Spleen (tissue), 11 donors: Measurements from ENCODE around the gene GRAMD2A. TPM values are rescaled to one million over a fixed set of nuclear protein-coding genes. Genes with fewer than 3 reads are reported as not detected.

ENCODE experiments used
- DNase-seq: peaks from one replicate; pipeline ENCODE4 v3.0.0-alpha.2; 2020
- H3K27ac ChIP-seq, 8 donors: fragments of 200-600 bp; sonication (generic) in 7 of 8; 1 replicate in 4 of 8; 2 replicates in 4 of 8; pipeline versions ENCODE4 v1.5.0 to v1.8.0; 2016 to 2021; ENCODE audit warnings: inconsistent platforms in 4 of 8, mild to moderate bottlenecking in 4 of 8, moderate library complexity in 1 of 8
- H3K27me3 ChIP-seq, 7 donors: fragments of 200-600 bp; sonication (generic) in 6 of 7; replicated peaks in 1 of 7; 1 replicate in 4 of 7; 2 replicates in 3 of 7; pipeline versions ENCODE4 v1.5.0 to v1.8.0; 2016 to 2021; ENCODE audit warnings: inconsistent platforms in 3 of 7, mild to moderate bottlenecking in 1 of 7
- H3K36me3 ChIP-seq, 6 donors: fragments of 200-600 bp; sonication (generic) in 5 of 6; 1 replicate in 4 of 6; 2 replicates in 2 of 6; pipeline versions ENCODE4 v1.5.0 to v1.8.0; 2016 to 2021; ENCODE audit warnings: inconsistent platforms in 2 of 6
- H3K4me1 ChIP-seq, 6 donors: fragments of 200-600 bp; sonication (generic) in 5 of 6; 1 replicate in 3 of 6; 2 replicates in 3 of 6; pipeline versions ENCODE4 v1.5.0 to v1.8.0; 2016 to 2021; ENCODE audit warnings: inconsistent platforms in 3 of 6
- H3K4me3 ChIP-seq, 8 donors: fragments of 200-600 bp; sonication (generic) in 7 of 8; 1 replicate in 4 of 8; 2 replicates in 4 of 8; pipeline versions ENCODE4 v1.5.0 to v1.8.0; 2016 to 2021; ENCODE audit warnings: inconsistent platforms in 4 of 8, mild to moderate bottlenecking in 4 of 8, moderate library complexity in 2 of 8
- H3K9me3 ChIP-seq, 8 donors: fragments of 200-600 bp; sonication (generic) in 7 of 8; 1 replicate in 4 of 8; 2 replicates in 4 of 8; pipeline versions ENCODE4 v1.5.0 to v1.8.0; 2016 to 2021; ENCODE audit warnings: inconsistent platforms in 4 of 8
- CTCF ChIP-seq, 11 experiments: fragments of 200-600 bp in 7 of 11; fragments of 450-650 bp in 4 of 11; sonication (generic) in 4 of 11; IDR thresholded peaks in 8 of 11; conservative IDR thresholded peaks in 3 of 11; 1 replicate in 7 of 11; 2 replicates in 4 of 11; pipeline versions ENCODE4 v1.4.0 to v1.8.0; 2016 to 2021; ENCODE audit warnings: antibody characterized with exemption in 11 of 11, inconsistent platforms in 4 of 11, mild to moderate bottlenecking in 1 of 11
- POLR2A ChIP-seq, 3 donors: fragments of 450-650 bp; IDR thresholded peaks; one replicate each; pipeline ENCODE4 v1.5.1; 2017; ENCODE audit warnings: antibody characterized with exemption in 3 of 3, mild to moderate bottlenecking in 1 of 3
- POLR2AphosphoS5 ChIP-seq, 3 donors: sonication (generic); formaldehyde crosslinking; IDR thresholded peaks; one replicate each; pipeline ENCODE4 v1.5.1; 2017; ENCODE audit warnings: antibody characterized with exemption in 3 of 3
- WGBS, 5 donors: extraction: QIAGEN DNeasy Blood & Tissue Kit in 3 of 5; methylation state at CpG; one replicate each; pipeline versions ENCODE4 v1.1.5 to v1.1.7; 2013 to 2018; 5-methylcytosine and 5-hydroxymethylcytosine counted together
- intact Hi-C: fragments of 100-400 bp; cut with DNase I; formaldehyde crosslinking; loops from one replicate; pipeline ENCODE4 v1.15.0; 2023; ENCODE audit warnings: low total_unique reads
- polyA plus RNA-seq, 3 donors: library from polyadenylated mRNA; stranded (reverse); fragments of 200-250 nt; gene quantifications; one replicate each; pipeline ENCODE4 v1.2.1, GENCODE V29; 2013
- total RNA-seq, 7 donors: library from RNA; depleted of rRNA in 3 of 7; stranded (reverse); fragments of >200 nt in 3 of 7; fragmentation: NEBNext Ultra II Directional in 4 of 7; extraction: Animal tissue kit (Norgen Biotek cat#: 25700) in 4 of 7; gene quantifications; one replicate each; pipeline versions ENCODE4 v1.1.0 to v1.2.1, GENCODE V29; 2016 to 2021
- donor health status: healthy with polysubstance abuse.
- donor health status: DM: no; HTN: no; CAD: no; lungs with moderate emphysema.
- donor health status: DM: no; HTN: no; CAD: no.
- donor health status: Bipolar disorder and iron deficiency.
- donor health status: healthy.
- donor health status: DM: no; HTN: no; CAD: no.
- donor health status: DM: yes; HTN: yes; CAD: no.

Gene GRAMD2A
- total and polyA plus RNA-seq, 10 donors = 0.03 to 0.34 (median 0.09) TPM; not detected in 6

- no peaks in the 10 kb centered on the region for H3K9me3 ChIP-seq
- DNase-seq = no peak
- H3K27me3 ChIP-seq = no peaks in the 10 kb centered on the region
- H3K27ac ChIP-seq = peak overlapping the region in 3 of 8 donors; percentile 28 to 51 (median 36)
- TF ChIP-seq CTCF (IDR thresholded peaks at IDR 0.05 in 8 of 11, conservative IDR thresholded peaks at IDR 0.05 in 3 of 11) = no peak
- no peak for TF ChIP-seq POLR2AphosphoS5 (IDR thresholded peaks at IDR 0.05)
- no peak for TF ChIP-seq POLR2A (IDR thresholded peaks at IDR 0.05)
- intact Hi-C loops = no loop called here
- peaks cover 5 to 91% (median 41%) of the 10 kb centered on the region in 6 donors for H3K36me3 ChIP-seq
- H3K4me3 ChIP-seq = no peak overlapping the region
- WGBS, 5 donors = 22 to 67% (median 48%) methylated on average over 1 of the region's 1 CpG
- H3K4me1 ChIP-seq = peaks cover 0 to 65% (median 40%) of the 10 kb centered on the region in 6 donors
Measured at GRCh38 chr15:72220687-72221086, 23.1 kb upstream of the GRAMD2A start.

GRCh38 chr15:72217216-72217615, 19.6 kb upstream of the GRAMD2A start:
- TF ChIP-seq POLR2AphosphoS5 (IDR thresholded peaks at IDR 0.05) (no peak), POLR2A (IDR thresholded peaks at IDR 0.05) (no peak), CTCF (IDR thresholded peaks at IDR 0.05 in 8 of 11, conservative IDR thresholded peaks at IDR 0.05 in 3 of 11) (no peak)
- peaks cover 5 to 95% (median 76%) of the 10 kb centered on the region in 6 donors for H3K36me3 ChIP-seq
- no peaks in the 10 kb centered on the region for H3K9me3 ChIP-seq
- peaks cover 0 to 30% (median 16%) of the 10 kb centered on the region in 6 donors for H3K4me1 ChIP-seq
- no peak overlapping the region for H3K4me3 ChIP-seq
- WGBS, 5 donors = 81 to 96% (median 91%) methylated on average over 4 of the region's 4 CpGs
- H3K27me3 ChIP-seq = no peaks in the 10 kb centered on the region
- H3K27ac ChIP-seq = no peak overlapping the region
- intact Hi-C loops = no loop called here
- no peak for DNase-seq

- no peak for DNase-seq
- intact Hi-C loops = no loop called here
- TF ChIP-seq CTCF (IDR thresholded peaks at IDR 0.05 in 8 of 11, conservative IDR thresholded peaks at IDR 0.05 in 3 of 11) = no peak
- no peak for TF ChIP-seq POLR2AphosphoS5 (IDR thresholded peaks at IDR 0.05)
- no peak for TF ChIP-seq POLR2A (IDR thresholded peaks at IDR 0.05)
- Histone ChIP-seq H3K4me3 (no peak overlapping the region), H3K27me3 (no peaks in the 10 kb centered on the region), H3K9me3 (no peaks in the 10 kb centered on the region), H3K36me3 (peaks cover 5 to 100% (median 87%) of the 10 kb centered on the region in 6 donors), H3K4me1 (peaks cover 0 to 19% (median 8%) of the 10 kb centered on the region in 6 donors), H3K27ac (no peak overlapping the region)
- 77 to 94% (median 88%) methylated on average over 1 of the region's 1 CpG for WGBS, 5 donors
Measured at GRCh38 chr15:72216079-72216478, 18.5 kb upstream of the GRAMD2A start.

GRCh38 chr15:72207558-72208085, 10.0 kb upstream of the GRAMD2A start:
- no peaks in the 10 kb centered on the region for H3K27me3 ChIP-seq
- no peak overlapping the region for H3K27ac ChIP-seq
- H3K9me3 ChIP-seq = no peaks in the 10 kb centered on the region
- intact Hi-C loops = no loop called here
- H3K4me3 ChIP-seq = no peak overlapping the region
- peaks cover 0 to 10% (median 0%) of the 10 kb centered on the region in 6 donors for H3K4me1 ChIP-seq
- H3K36me3 ChIP-seq = peaks cover 5 to 100% (median 99%) of the 10 kb centered on the region in 6 donors
- TF ChIP-seq CTCF (IDR thresholded peaks at IDR 0.05 in 8 of 11, conservative IDR thresholded peaks at IDR 0.05 in 3 of 11) = no peak
- TF ChIP-seq POLR2AphosphoS5 (IDR thresholded peaks at IDR 0.05) = peak in 1 of 3 donors; percentile 8
- DNase-seq = no peak
